ENCODE measurements around the gene ATG10. TPM values are rescaled to one million over a fixed set of nuclear protein-coding genes. Genes with fewer than 3 reads are reported as not detected.

The ATG10 gene
- total and polyA plus RNA-seq, 2 of the 8 experiments (the other 6 are each of a cell fraction or from before 2014, with no cell fraction given): 3.7 to 8.8 TPM

- TF ChIP-seq USF2 (IDR thresholded peaks at IDR 0.05; ENCODE audit: low read length): no peak
- TF ChIP-seq PHF8 (conservative IDR thresholded peaks at IDR 0.05; ENCODE audit: low read depth, low read length): no peak
- no peak for TF ChIP-seq TAF1 (IDR thresholded peaks at IDR 0.05; ENCODE audit: low read depth, low read length)
- TF ChIP-seq RXRA (IDR thresholded peaks at IDR 0.05; ENCODE audit: insufficient read depth, low read depth, low read length): no peak
- TF ChIP-seq SP2 (IDR thresholded peaks at IDR 0.05; ENCODE audit: low read length): no peak
- no peak for TF ChIP-seq TEAD4 (IDR thresholded peaks at IDR 0.05; ENCODE audit: low read depth, low read length)
- TF ChIP-seq SP4 (IDR thresholded peaks at IDR 0.05; ENCODE audit: low read length): no peak
Measured at GRCh38 chr5:82290005-82290404, 318.2 kb downstream of the ATG10 start (continued).

Measured in H1 (cell line).